ENCODE measurements around the gene NARS2.
"Not testable (repeated sequence)": the region's sequence is repeated elsewhere in the genome, so short reads cannot be mapped to it uniquely, and the experiment has no call there.

Gene NARS2

DNA sequence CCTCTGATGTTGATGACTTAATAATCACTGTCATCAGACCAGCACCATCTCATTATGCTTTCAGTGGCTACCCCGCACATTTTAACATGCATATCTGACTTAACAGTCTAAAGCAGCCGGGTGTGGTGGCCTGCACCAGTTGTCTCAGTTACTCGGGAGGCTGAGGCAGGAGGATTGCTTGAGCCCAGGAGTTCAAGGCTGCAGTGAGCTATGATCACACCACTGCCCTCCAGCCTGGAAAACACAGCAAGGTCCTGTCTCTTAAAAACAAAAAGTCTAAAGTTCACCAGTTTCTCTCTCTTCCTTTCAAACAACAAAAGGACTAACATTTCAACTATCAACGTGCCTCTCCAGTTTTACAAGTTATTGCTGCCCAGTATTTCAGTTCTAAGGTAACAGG is 101.8 kb downstream of the NARS2 start:
- no peak for DNase-seq

DNA sequence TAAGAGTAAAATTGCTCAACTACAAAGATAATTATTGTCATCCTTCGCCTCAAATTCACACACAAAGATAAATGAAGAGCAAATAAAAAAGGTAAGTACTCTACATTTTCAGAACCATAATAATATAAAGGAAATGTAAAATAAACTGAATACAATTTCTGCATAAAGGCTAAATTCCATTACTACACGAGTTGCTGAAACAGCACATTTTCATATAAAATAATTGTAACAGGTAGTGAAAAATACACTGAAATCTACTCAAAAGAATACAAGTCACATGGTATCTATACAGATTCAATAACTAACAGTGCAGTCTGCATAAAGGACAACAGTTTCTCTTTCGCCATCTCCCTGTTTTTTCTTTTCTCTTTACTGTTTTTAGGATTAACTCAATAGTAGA is 102.3 kb downstream of the NARS2 start:
- DNase-seq = no peak

DNA sequence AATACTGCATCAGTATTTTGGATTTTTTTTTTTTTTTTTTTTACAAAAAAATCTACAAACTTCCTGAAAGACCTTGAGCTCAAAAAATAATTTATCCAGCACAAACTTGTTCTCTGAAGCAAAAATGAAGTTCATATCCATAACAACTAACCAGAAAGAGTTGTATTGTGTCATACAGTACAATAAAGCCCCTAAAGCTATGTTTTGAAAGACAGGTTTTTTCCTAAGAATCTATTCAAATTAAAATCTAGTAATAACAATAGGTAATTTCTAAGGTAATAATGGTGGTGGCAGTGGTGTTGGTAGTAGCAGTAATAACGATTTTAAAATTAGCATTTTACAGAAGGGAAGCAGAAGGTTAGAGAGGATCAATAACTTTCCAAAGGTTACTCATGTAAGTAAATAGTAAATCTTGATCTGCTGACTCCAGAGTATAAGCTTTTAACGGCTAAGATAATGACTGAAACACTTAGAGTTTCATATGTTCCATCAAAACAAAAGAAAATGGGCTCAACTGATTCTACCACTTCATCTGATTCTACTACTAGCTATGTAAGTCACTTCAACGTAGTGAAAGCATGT is 103.7 kb downstream of the NARS2 start:
- DNase-seq = no peak

DNA sequence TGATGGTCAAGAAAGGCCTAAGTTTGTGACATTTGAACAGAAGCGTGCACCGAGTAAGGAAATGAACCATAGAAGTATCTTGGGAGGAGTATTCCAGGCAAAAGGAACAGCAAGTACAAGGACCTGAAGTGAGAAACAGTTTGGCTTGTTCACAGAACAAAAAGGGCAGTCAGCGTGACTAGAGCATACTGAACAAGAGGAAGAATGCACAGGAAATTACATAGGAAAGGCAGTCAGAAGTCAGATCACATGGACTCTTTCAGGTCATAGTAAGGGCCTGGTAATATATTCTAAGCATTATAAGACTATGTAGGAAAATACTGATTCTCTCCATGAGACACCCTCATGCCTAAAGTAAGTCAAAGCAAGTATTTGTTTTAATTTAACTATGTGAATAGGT is 104.8 kb downstream of the NARS2 start:
- no peak for DNase-seq

DNA sequence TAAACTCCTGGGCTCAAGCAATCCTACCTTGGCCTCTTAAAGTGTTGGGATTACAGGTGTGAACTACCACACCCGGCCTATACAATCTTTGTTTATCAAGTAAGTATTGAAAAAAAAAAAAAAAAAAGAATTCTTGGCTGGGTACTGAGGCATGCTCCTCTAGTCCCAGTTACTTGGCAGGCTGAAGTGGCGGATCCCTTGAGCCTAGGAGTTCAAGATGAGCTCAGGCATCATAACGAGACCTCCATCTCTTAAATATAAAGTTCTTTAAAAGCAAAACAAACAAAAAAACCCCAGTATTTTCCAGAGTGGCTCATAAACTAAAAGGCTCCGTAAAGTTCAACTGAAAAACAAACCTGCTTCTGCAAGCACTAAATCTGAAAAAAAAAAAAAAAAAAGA is 106.7 kb downstream of the NARS2 start:
- no peak for DNase-seq

DNA sequence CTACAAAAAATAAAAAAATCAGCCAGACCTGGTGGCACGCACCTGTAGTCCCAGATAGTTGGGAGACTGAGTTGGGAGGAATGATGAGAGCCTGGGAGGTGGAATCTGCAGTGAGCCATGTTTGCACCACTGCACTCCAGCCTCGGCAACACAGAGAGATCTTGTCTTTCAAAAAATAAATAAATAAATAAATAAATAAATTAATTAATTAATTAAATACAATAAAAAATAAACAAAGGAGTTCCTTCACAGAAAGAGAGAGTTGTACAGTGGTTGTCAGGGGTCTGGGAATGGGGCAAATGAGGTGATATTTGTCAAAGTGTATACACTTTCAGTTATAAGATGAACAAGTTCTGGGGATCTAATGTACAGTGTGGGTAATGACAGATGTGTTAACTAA is 107.3 kb downstream of the NARS2 start:
- DNase-seq = no peak

DNA sequence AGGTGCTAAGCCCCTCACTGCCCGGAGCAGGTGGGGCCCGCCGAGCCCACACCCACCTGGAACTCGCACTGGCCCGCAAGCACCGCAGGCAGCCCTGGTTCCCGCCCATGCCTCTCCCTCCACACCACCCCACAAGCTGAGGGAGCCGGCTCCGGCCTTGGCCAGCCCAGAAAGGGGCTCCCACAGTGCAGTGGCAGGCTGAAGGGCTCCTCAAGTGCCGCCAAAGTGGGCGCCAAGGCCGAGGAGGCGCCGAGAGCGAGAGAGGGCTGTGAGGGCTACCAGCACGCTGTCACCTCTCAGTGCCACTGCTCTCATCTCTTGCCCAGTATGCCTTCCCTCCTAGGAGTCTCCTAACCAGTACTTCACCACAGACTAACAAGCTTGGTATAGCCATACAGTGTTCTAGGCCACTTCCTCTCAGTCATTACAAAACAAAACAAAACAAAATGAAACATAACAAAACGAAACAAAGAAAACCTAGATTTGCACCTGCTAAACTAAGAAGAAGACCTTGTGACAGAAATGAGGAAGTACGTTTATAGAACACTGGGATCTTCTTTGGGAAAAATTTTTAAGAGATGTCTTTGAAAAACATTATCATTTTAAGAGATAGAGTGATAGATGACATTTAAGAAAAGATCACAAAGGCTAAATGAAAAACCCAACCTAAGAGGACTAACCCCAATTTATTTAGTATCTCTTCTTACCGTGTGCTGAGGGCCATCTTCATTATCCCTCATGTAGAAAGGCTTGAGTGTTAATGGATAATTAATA is 109.3 kb downstream of the NARS2 start:
- DNase-seq = no peak

DNA sequence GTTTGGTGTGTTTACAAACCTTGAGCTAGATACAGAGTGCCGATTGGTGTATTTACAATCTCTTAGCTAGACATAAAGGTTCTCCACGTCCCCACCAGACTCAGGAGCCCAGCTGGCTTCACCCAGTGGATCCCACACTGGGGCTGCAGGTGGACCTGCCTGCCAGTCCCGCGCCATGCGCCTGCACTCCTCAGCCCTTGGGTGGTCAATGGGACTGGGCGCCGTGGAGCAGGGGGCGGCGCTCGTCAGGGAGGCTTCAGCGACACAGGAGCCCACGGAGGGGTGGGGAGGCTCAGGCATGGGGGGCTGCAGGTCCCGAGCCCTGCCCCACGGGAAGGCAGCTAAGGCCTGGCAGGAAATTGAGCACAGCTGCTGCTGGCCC is 109.9 kb downstream of the NARS2 start:
- not testable (repeated sequence) for DNase-seq

DNA sequence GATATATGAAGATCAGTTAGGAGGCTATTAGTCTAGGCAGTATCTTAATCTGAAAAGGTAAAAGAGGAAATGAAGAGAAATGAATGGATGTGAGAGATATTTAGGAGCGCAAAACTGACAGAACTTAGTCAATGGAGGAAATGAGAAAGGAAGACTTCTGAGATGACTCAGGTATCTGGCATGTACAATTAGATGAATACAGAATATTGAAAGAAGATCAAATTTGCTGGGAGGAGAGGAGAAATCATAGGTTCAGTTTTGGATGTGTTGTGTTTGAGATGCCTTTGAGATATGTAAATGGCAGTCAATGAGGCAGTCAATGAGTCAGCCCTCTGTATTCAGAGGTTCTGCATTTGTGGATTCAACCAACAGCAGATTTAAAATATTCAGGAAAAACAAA is 114.2 kb downstream of the NARS2 start:
- no peak for DNase-seq

DNA sequence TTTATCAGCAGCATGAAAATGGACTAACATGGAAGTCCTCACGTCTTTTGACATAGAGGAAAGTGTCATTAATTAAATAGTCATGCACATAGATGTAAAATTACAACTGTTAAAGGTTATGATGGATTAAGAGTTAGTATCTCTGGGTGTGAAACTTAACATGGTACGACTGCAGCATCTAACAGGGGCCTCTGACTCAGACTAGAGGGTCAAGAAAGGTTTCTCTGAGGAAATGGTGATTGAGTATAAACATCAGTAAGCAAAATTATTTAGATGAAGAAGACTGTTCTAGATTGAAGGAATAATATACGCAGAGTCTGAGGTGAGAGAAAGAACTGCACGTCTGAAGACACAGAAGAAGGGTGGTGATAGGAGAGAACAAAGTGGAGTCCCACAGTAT is 114.9 kb downstream of the NARS2 start:
- no peak for DNase-seq

DNA sequence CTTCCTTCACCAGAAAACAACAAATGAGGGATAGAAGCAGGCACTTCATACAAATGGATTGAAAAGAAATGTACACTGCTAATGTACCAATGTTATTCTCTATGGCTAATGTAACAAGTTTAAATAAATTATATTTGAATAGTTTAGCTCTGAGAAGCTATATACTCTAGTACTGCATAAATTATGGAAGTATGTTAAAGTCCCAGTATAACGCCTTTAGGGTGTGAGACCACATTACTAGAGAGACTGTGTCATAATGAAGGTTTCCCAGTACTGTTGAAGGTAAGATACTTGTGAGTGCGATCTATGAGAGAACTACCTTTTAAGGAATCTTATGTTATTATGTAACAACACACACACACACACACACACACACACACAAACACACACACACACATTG is 117.2 kb downstream of the NARS2 start:
- DNase-seq = no peak

DNA sequence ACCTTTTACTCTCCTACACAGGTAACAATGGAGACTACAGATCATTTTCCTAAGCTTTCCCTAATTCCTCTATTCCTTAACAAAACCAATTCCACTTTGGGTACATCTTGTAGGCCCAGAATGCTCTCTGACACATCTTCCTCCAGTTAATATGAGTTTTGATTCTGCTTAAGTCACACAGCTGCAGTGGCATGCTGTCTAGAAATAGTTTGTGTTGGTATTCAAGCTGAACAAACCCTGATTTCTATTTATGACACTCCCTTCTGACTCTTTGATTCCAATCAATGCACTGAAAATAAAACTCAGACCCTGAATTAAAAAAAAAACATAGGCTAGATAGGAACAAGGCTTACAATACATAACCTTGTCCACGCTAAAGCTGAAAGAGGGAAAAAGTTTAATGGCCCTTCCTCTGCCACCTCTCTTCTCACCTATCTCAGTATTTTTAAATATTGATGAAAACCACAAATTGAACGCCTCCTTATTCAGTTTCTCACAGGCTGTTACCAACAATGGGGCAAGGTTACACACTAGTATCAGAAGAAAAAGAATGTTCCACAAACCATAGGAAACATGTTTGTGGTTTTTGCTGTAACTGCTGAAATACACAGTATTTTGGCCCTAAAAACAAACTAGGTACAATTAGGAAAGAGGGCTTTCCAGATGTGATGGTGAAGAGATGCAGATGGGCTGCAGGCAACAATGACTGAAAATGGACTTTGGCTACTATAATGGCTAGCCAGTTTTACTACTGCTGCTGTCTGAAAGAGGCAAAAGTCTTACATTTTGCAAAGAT is 121.3 kb downstream of the NARS2 start:
- DNase-seq = no peak

DNA sequence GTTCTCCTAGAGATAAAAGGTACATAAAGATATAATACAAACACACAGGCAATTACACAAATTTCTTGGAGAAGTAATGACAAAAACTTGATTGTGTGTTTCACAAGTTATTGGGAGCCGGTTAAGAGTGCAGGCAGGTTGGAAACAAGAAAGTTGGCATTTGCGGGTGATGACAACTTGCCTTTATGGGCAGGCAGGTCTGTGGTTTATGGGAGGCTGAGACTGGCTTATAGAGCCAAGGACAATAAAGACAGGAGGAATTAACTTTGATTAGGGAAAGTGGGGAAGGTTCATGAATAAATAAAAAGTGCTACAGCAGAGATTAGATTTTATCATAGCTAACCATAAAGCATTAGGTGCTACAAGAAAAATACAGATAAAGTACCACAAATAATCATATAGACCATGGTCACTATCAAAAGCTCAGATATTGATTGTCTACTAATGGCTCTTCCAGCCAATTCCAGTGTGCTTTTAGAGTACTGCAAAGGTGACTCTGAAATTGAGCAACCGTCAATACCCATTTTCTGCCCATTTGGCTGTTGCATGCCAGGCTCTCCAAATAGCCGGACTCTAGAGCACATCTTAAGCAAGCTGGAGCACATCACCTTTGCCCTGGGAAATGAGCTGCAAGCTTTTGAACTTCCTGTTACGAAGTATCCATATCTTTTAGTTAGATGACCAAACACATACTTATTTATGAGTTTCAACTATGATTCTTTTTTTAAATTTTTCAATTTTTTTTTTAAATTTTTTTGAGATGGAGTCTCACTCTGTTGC is 123.1 kb downstream of the NARS2 start:
- DNase-seq = no peak

DNA sequence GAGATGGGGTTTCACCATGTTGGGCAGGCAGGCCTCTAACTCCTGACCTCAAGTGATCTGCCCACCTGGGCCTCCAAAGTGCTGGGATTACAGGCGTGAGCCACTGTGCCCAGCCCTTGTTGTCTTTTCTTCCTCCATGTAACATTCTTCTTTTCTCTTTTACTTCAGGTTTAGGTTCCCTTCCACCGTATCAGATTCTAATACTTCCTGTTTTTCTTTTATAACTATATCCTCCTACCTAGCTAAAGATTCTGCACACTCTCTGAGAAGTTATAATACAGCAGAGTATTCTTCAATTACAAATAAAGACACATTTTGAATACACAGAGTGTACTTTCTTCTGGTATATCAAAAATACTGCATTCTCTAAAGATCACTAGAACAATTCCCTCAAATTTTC is 123.8 kb downstream of the NARS2 start:
- no peak for DNase-seq

DNA sequence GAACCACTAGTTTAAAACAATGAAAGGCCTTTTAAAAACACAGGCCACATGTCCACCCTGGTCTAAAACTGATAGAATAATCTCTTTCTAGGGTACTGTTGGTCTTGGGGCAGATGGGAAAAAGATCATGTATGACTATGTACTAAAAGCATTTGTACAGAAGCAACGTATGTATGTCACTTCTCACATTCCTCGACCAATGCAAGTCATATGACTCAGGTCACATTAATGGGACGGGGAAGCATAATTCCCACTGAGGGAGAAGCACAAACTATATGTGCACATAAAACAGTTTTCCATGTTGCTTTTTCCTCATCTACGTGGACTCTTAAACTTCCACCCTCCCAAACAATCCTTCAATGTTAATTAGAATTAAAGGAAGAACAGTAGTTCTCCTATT is 124.8 kb downstream of the NARS2 start:
- no peak for DNase-seq

DNA sequence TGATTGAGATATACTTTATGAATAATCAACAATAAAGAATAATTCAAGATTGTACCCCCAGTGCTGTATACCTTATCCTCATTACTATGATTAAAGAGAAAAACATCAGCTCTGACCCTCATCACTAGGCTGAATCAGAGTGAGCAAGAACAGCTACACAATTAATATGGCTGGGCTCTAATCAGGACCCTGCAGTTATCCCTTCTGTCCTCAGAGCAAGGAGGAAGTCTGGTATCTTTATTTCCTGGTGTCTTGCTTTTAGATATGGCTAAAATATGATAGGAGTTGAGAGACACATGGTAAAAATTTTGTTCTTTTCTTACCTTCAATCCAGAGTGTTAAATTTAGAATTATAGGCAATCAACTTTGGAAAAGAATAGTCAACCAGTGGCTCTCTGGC is 128.5 kb downstream of the NARS2 start:
- DNase-seq = no peak

DNA sequence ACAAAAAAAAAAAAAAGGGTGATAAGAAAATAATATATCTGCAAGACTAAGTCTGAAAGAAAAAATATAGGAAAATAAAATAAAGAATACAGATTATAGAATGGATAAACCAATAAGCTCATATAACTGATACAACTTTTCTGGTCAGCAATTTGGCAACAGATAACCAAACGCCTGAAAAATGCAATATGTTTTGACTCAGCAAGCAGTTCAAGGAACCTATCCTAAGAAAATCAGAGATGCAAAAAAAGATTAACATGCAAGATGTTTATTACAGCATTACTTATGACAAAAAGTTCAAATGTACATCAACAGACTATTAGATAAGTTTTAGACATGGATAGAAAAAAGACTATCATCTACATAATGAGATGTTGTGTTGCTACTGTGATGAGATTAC is 129.9 kb downstream of the NARS2 start:
- no peak for DNase-seq

DNA sequence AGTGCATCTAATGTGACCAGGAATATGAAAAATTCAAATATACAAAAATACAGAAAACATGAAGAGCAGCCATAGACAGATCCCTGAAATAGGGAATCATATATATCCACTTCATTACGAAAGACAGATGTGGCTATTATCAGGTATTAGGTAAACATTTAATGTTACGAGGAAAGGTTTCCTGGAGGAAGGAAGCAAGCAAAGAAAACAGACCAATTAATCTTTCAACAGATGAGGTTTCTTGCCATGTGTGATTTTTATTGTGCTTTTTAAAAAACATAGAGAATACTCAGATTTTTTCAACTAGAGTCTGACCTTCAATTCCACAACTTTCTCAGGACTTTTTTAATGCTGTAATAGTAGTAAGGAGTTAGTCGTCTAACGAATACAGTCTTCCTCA is 132.7 kb downstream of the NARS2 start:
- no peak for DNase-seq

DNA sequence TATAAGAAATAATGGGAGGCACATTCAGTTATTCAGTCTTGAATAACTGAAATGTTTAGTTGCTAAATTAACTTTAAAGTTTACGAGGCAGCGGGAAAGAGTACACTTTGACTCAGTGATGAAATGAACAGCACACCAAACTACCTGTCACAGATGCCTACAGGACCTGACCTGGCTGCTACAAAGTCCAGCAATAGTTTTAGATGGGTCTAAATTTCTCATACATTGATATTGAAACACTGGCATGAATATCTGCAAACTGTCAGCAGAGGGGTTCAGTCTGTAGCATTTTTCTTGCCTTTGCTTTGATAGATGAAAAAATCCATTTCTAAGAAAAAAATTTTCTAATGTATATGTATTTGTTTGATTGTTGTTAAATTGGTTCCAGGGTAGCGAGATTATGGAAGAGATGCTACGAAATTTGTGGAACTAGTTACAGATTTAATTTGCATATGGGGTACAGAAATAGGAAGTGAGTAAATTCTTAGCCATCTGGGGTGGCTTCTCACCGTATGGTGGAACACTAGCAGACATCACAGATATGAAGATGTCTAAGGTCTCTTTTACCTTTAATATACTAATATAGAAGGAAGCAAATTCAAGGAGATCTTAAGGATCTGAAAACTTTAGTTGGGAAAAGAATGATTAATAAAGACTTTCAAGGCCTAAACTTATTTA is 136.2 kb downstream of the NARS2 start:
- DNase-seq = no peak

DNA sequence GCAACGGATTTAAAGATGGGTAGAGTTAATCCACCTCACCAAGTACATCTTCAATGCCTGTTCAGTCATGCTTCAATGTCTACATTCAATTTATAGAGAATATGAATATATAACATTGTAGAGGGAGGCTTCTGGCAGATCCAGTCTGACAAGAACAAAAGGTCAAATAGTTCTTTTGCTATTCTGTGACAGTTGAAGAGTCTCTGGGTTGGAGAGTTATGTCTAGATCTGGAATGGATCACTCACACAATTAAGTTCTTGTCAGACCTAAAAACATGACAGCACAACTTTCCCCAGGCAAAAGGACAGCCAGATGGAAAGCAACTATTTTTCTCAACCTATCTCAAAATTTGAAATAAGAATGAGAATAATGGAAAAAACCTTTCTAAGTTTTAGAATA is 141.7 kb downstream of the NARS2 start:
- no peak for DNase-seq

DNA sequence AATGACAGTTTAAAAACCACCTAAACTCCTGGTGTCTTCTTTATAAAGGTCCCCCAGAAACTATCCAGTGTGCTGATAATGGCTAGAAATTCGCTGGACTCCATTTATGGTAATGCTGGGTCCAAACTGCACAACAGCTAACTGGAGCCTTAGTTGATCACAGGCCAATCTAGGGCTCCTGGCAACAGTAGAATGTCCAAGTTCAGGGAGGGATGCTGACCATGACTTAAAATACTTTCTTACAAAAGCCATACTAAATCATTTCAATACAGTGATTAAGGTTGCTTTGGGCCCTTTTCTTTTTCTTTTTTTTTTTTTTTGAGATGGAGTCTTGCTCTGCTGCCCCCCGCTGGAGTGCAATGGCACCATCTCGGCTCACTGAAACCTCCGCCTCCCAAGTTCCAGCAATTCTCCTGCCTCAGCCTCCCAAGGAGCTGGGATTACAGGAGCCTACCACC is 142.6 kb downstream of the NARS2 start:
- no peak for DNase-seq

DNA sequence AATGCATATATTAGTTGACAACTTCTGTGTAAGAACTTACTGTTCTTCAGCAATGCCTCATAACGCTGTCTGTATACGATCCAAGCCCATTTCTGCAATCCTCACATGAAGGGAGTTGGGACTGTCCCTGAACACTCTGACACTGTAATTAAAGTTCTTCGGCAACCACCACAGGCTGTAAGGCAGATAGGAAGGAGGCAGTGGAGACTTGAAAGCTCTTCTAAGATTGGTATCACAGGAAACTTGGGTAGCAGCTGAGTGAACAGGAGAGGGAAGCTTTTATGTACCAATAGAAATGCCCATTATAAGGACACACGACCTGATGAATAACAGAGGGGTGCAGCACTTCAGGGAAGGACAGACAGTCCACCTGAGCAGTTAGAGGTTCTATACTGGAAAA is 145.0 kb downstream of the NARS2 start:
- no peak for DNase-seq

DNA sequence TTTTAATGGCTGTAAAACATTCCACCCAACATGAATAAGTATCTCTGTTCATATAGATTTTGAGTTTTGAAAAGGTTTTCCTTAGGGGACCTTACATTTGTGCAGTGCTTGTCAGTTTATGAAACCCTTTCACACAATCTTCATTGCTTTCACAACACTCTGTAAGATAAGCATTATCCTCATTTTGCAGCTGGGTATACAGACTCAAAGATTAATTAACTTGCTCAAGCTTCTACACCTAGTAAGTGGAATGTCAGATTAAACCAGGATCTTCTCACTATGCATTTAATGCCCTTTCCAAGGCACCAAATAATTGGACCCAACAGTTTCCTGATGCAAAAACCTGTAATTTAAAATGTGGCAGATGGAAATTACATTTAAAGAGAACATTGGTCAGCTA is 145.5 kb downstream of the NARS2 start:
- DNase-seq = no peak

Data from NK-92 treated with Interleukin-12 subunit alpha and Interleukin-12 subunit beta, amount 100 ng/mL, for 24 hours (cell line).